Muscle layer of colon (tissue), 2 donors: ENCODE results near the gene NXT1.

Source experiments
- H3K27ac ChIP-seq: one replicate; pipeline ENCODE4 v1.7.0; 2013; ENCODE audit warnings: low read depth, mild to moderate bottlenecking, low read length, moderate library complexity
- H3K27me3 ChIP-seq, 2 donors: one replicate each; pipeline ENCODE4 v1.7.0; 2013; ENCODE audit warnings: low read length in 2 of 2, mild to moderate bottlenecking in 2 of 2; ENCODE audit not compliant: insufficient read depth in 2 of 2, control insufficient read depth in 1 of 2
- H3K36me3 ChIP-seq: one replicate; pipeline ENCODE4 v1.7.0; 2013; ENCODE audit warnings: mild to moderate bottlenecking, low read length; ENCODE audit not compliant: insufficient read depth
- H3K4me1 ChIP-seq: one replicate; pipeline ENCODE4 v1.7.0; 2013; ENCODE audit warnings: mild to moderate bottlenecking, low read length; ENCODE audit not compliant: insufficient read depth
- H3K4me3 ChIP-seq, 2 donors: one replicate each; pipeline ENCODE4 v1.7.0; 2013; ENCODE audit warnings: low read length in 2 of 2, low read depth in 1 of 2, mild to moderate bottlenecking in 1 of 2, moderate library complexity in 1 of 2
- H3K9ac ChIP-seq: one replicate; pipeline ENCODE4 v1.7.0; 2013; ENCODE audit warnings: low read length
- H3K9me3 ChIP-seq: one replicate; pipeline ENCODE4 v1.7.0; 2013; ENCODE audit warnings: mild to moderate bottlenecking, low read length
- donor health status: abdominal sarcoma.
- donor health status: Adenocarcinoma of cecum.

NXT1 gene

GRCh38 chr20:23311947-23312506, 38.6 kb upstream of the NXT1 start:
- H3K36me3 ChIP-seq, result no peaks in the 10 kb centered on the region
- no peak overlapping the region for H3K27ac ChIP-seq
- no peaks in the 10 kb centered on the region for H3K9me3 ChIP-seq
- H3K9ac ChIP-seq, result no peak overlapping the region
- no peaks in the 10 kb centered on the region for H3K27me3 ChIP-seq
- H3K4me3 ChIP-seq, result no peak overlapping the region
- H3K4me1 ChIP-seq, result no peaks in the 10 kb centered on the region

GRCh38 chr20:23313271-23313670, 37.3 kb upstream of the NXT1 start:
- Histone ChIP-seq H3K9ac (no peak overlapping the region), H3K4me1 (no peaks in the 10 kb centered on the region), H3K9me3 (no peaks in the 10 kb centered on the region), H3K27me3 (no peaks in the 10 kb centered on the region), H3K36me3 (no peaks in the 10 kb centered on the region), H3K27ac (no peak overlapping the region), H3K4me3 (no peak overlapping the region)

GRCh38 chr20:23314699-23315098, 35.9 kb upstream of the NXT1 start:
- no peak overlapping the region for H3K9ac ChIP-seq

GRCh38 chr20:23315099-23315498, 35.5 kb upstream of the NXT1 start:
- Histone ChIP-seq H3K4me1 (no peaks in the 10 kb centered on the region), H3K9me3 (no peaks in the 10 kb centered on the region), H3K36me3 (no peaks in the 10 kb centered on the region), H3K4me3 (no peak overlapping the region), H3K27me3 (no peaks in the 10 kb centered on the region), H3K9ac (no peak overlapping the region), H3K27ac (no peak overlapping the region)

More at GRCh38 chr20:23314699-23315098, 35.9 kb upstream of the NXT1 start:
- no peaks in the 10 kb centered on the region for H3K27me3 ChIP-seq
- H3K27ac ChIP-seq, result no peak overlapping the region
- no peaks in the 10 kb centered on the region for H3K9me3 ChIP-seq
- H3K4me1 ChIP-seq, result no peaks in the 10 kb centered on the region
- no peaks in the 10 kb centered on the region for H3K36me3 ChIP-seq
- H3K4me3 ChIP-seq, result no peak overlapping the region

GRCh38 chr20:23316626-23317025, 34.0 kb upstream of the NXT1 start:
- Histone ChIP-seq H3K27me3 (no peaks in the 10 kb centered on the region), H3K4me1 (no peaks in the 10 kb centered on the region), H3K9ac (no peak overlapping the region), H3K9me3 (no peaks in the 10 kb centered on the region), H3K36me3 (no peaks in the 10 kb centered on the region), H3K27ac (no peak overlapping the region), H3K4me3 (no peak overlapping the region)

- Histone ChIP-seq H3K9ac (no peak overlapping the region), H3K4me3 (no peak overlapping the region), H3K9me3 (no peaks in the 10 kb centered on the region), H3K27ac (no peak overlapping the region), H3K4me1 (no peaks in the 10 kb centered on the region), H3K27me3 (no peaks in the 10 kb centered on the region), H3K36me3 (no peaks in the 10 kb centered on the region)
Observed at GRCh38 chr20:23317081-23317480, 33.5 kb upstream of the NXT1 start.

- no peaks in the 10 kb centered on the region for H3K27me3 ChIP-seq
- no peaks in the 10 kb centered on the region for H3K9me3 ChIP-seq
- no peaks in the 10 kb centered on the region for H3K36me3 ChIP-seq
Observed at GRCh38 chr20:23318347-23318746, 32.2 kb upstream of the NXT1 start.

GRCh38 chr20:23320317-23320716, 30.3 kb upstream of the NXT1 start:
- H3K9me3 ChIP-seq, result no peaks in the 10 kb centered on the region

More at GRCh38 chr20:23318347-23318746, 32.2 kb upstream of the NXT1 start:
- Histone ChIP-seq H3K4me3 (no peak overlapping the region), H3K9ac (no peak overlapping the region), H3K4me1 (no peaks in the 10 kb centered on the region), H3K27ac (no peak overlapping the region)

GRCh38 chr20:23325107-23325506, 25.5 kb upstream of the NXT1 start:
- Histone ChIP-seq H3K27ac (no peak overlapping the region), H3K9me3 (no peaks in the 10 kb centered on the region), H3K9ac (no peak overlapping the region), H3K4me3 (no peak overlapping the region), H3K36me3 (no peaks in the 10 kb centered on the region), H3K27me3 (no peaks in the 10 kb centered on the region), H3K4me1 (no peaks in the 10 kb centered on the region)

More at GRCh38 chr20:23320317-23320716, 30.3 kb upstream of the NXT1 start:
- Histone ChIP-seq H3K4me1 (no peaks in the 10 kb centered on the region), H3K4me3 (no peak overlapping the region), H3K27ac (no peak overlapping the region), H3K36me3 (no peaks in the 10 kb centered on the region), H3K9ac (no peak overlapping the region), H3K27me3 (no peaks in the 10 kb centered on the region)

- Histone ChIP-seq H3K36me3 (no peaks in the 10 kb centered on the region), H3K4me1 (no peaks in the 10 kb centered on the region), H3K4me3 (no peak overlapping the region), H3K27ac (no peak overlapping the region), H3K27me3 (no peaks in the 10 kb centered on the region), H3K9me3 (no peaks in the 10 kb centered on the region), H3K9ac (no peak overlapping the region)
Observed at GRCh38 chr20:23326774-23327173, 23.8 kb upstream of the NXT1 start.

GRCh38 chr20:23327617-23328333, 22.8 kb upstream of the NXT1 start:
- Histone ChIP-seq H3K36me3 (no peaks in the 10 kb centered on the region), H3K27ac (no peak overlapping the region), H3K4me3 (no peak overlapping the region), H3K27me3 (no peaks in the 10 kb centered on the region), H3K9ac (no peak overlapping the region), H3K4me1 (no peaks in the 10 kb centered on the region), H3K9me3 (no peaks in the 10 kb centered on the region)
